NCI-H748 (cell line): ENCODE measurements around the gene TMEM143.

Experiments
- DNase-seq: peaks from one replicate; lab custom pipeline; 2025; ENCODE audit not compliant: unreplicated experiment; lab: John Stamatoyannopoulos, UW

TMEM143 gene

DNA sequence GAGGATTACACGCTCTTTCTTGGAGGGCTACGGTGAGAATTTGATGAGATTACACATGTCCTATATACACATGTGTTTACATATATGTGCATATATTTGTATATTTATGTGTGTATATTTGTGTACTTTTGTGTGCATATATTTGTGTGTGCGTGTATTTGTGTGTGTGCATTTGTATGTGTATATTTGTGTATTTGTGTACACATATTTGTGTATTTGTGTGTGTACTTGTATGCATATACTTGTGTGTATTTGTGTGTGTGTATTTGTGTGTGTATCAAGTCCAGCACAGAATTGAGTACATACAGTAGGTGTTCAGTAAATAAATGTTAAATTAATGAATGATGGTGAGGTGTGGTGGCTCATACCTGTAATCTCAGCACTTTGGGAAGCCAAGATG is 1.8 kb downstream of the TMEM143 start:
- DNase-seq, result no peak

DNA sequence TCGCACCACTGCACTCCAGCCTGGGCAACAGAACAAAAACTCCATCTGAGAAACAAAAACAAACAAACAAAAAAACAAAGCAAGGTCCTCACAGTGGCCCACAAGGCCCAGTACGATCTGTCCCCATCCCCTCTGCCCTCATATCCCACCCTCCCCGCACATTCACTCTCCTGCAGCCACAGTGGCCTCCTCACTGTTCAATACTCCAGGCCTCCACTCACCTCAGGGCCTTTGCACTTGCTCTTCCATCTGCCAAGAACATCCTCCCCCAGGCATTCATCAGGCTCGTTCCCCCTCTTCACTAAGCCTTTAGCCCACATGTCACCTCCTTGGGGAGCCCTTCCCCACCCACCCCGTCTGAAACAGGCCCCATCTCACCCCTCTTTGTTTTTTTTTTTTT is 4.6 kb downstream of the TMEM143 start:
- DNase-seq, result no peak

DNA sequence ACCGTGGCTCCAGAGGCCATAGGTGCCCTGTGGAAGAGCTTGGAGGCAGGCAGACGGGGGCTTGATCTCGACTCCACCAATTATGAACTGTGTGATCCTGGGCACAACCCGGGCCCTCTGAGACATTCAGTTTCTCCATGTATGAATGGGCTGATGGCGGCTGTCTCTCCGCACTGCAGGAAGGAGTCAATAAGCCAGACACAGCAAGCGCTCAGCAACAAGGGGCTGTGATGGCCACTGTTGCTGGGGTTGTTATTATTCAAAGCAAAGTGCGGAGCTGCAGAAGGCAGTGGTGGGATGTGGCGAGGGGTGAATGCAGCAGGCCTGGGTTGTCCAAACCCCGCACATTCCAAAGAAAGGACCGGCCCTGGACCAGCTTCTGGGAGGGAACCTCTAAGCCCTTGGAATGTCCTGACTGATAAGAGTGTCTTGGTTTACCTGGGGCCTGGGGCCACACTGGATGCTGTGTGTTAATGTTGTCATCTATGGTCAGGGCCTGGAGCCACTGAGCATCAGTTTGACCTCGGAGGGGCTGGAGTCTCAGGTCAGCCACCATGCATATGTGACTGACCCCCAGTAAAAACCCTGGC is 8.3 kb downstream of the TMEM143 start:
- no peak for DNase-seq

GRCh38 chr19:48354332-48354992 is 9.3 kb downstream of the TMEM143 start:
- peak; percentile 59 for DNase-seq

- DNase-seq, result no peak
These were observed 10.1 kb downstream of the TMEM143 start for GRCh38 chr19:48353677-48354076.

- peak; percentile 65 for DNase-seq
These were observed 12.4 kb downstream of the TMEM143 start for GRCh38 chr19:48351341-48351752.

GRCh38 chr19:48350856-48351255 is 12.9 kb downstream of the TMEM143 start:
- DNase-seq, result no peak

GRCh38 chr19:48348737-48349136 is 15.0 kb downstream of the TMEM143 start:
- DNase-seq, result no peak

- no peak for DNase-seq
These were observed 15.7 kb downstream of the TMEM143 start for GRCh38 chr19:48348045-48348444.

GRCh38 chr19:48346191-48346590 is 17.5 kb downstream of the TMEM143 start:
- DNase-seq, result no peak

DNA sequence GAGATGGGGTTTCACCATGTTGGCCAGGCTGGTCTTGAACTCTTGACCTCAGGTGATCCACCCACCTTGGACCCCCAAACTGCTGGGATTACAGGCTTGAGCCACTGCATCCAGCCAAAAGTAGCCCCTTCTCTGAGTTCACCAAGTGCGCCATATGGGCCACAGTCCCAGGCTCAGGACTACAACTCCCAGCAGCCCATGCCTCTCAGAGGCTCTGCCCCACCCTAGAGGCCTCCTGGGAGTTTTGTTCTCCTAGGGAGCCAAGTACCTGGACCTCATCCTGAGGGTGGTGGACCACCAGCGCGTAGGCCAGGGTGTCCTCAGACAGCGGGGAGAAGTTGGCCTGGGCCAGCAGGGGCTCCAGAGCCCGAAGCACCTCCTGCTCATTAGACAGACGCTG is 18.8 kb downstream of the TMEM143 start:
- DNase-seq, result no peak

DNA sequence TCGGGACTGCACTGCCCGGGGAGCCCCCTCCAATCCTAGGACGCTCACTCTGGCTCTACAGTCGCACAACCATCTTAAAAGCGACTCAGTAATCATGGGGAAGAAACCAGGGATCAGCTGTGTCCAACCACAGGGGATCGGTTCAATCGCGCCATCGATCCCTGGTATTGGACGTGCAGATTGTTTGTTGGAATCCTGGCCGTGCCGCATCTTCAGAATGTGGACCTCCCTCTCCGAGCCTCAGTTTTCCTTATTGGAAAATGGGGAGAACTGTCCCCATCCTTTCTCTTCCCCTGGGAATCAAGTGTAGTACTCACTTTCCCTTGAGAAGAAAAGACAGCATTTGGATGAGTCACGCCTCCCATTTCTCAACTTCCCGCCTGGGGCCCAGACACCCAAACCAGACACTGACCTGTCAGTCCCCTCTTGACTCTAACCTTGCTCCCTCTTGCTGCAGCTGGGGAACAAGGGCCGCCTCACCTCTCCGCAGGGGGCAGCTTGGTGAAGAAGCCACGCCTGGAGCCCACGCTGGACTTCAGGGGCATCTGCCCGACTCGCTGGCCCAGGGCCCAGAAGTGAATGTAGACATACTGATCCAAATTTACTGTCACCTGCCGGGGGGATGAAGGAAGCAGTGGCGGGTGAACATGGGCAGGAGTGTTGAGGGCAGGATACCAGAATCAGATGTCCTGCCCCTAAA is 20.7 kb downstream of the TMEM143 start:
- no peak for DNase-seq

DNA sequence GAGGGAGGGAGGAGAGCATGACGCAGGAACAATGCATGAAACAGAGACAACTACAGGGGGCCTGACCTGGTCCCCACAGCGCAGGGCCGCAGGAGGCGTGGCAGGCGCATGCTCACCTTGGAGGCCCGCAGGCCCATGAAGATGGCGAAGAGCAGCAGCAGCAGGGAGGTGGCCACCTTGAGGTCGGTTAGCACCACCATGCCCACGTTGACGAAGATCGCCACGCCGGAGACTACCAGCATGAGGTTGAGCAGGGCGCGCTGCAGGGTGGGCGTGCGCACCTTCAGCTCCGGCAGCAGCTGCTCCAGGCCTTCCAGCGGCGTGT is 21.4 kb downstream of the TMEM143 start:
- no peak for DNase-seq

GRCh38 chr19:48341515-48342413 is 22.0 kb downstream of the TMEM143 start:
- DNase-seq, result no peak

DNA sequence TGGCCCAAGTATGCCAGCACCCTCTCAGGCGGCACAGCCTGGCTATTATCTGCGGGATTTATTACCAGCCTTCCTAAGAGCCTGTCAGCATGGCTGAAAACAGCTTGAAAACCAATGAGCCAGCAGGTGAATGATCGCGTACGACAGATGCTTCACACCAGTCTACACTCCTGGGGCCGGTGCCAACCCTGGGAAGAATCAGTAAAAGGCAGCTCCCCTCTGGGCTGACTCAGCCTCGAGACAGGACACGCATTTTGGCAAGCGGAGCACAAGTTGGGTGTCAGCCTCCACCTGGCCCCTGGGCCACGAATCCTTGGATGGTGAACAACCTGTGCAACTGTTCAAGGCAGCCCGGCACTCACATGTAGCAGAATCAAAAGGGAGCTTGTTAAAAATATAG is 22.7 kb downstream of the TMEM143 start:
- peak; percentile 31 for DNase-seq

- no peak for DNase-seq
These were observed 24.8 kb downstream of the TMEM143 start for GRCh38 chr19:48338802-48339503.

DNA sequence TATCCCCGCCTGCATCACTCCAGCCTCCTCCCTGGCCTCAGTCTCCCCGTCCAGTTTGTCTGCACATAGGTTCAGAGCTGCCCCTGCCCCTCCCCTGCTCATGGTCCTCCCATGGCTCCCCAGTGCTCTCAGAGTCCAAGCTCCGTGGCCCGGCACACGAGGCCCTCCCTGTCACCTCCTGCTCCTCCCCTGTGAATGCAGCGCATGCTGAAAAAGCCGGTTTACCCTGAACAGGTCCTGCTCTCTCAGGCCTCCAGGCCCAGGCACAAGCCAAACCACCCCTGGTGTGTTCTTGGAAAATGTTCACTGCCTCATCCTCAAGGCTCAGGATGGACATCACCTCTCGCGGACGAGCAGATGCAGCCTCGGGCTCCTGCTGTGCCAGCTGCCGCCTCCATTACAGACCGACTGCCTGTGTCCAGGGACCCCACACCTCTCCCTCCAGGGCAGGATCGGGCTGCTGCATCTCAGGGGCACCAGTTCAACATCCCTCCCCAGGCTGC is 25.4 kb downstream of the TMEM143 start:
- no peak for DNase-seq

- peak; percentile 97 for DNase-seq
These were observed 30.0 kb downstream of the TMEM143 start for GRCh38 chr19:48333467-48334384.

DNA sequence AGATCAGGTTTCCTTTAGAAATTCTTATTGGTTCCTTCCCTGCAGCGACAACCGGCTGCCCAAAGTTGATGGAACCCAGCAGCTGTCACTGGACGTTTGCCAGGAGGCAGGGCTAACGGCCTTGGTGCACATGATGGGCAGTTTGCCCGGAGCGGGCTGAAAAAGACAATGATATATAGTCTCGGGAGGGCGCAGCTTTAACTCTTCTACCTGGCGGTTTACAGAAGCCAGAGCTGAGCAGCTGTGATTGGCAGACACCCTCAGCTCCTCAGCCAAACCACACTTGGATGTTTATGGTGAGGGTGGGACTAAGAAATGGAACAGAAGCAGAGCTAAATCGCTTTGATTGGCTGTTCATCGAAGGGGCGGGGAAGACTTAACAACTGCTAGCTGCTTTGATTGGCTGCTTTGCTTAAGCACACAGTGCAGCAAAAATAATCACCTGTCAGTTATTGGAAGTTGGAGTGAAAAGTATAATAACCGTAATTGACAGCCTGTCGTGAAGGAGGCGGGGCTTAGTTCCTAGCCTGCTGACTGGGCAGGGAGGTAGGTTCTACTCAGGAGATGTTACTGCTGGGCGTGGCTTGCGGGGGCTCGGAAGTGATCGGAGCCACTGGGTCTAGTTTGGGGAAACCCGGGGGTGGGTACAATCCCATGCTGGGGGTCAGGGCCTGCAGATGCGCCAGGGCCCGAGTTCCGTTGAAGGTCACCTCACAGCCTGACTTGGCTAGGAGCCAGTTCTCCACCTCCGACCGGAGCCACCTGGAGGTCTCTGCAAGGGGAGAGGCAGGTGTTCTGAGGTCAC is 30.9 kb downstream of the TMEM143 start:
- DNase-seq, result peak; percentile 100
